22Rv1 (cell line): ENCODE results near the gene CTNNAL1.

Source experiments
- ZFX ChIP-seq: fragments of 450-650 bp; IDR thresholded peaks from 2 replicates; pipeline ENCODE4 v1.6.1; 2017; ENCODE audit warnings: antibody characterized with exemption, borderline replicate concordance
- TF ChIP-seq, protein P1 (sequence below): fragments of 450-650 bp; IDR thresholded peaks from 2 replicates; pipeline ENCODE4 v1.5.1; 2017; ENCODE audit warnings: mild to moderate bottlenecking

DNA sequence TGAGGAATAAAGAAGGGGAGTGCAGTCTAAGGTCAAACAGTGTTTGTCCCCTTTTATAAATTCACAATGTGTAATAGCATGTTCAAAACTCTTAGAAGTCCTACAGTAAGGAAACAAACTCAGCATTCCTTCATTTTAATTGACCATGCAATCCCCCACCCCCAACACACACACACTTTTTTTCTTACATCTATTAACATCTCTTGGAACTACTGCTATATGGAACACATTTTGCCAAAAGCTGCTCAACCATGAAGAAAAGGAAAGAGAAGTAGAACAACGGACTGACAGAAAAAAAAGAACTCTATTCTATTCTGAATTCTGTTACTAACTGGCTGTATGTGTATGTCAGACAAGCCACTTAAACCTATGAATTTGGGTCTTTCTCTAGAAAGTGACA, 2.8 kb upstream of the CTNNAL1 start:
- TF ChIP-seq, protein P1, sequence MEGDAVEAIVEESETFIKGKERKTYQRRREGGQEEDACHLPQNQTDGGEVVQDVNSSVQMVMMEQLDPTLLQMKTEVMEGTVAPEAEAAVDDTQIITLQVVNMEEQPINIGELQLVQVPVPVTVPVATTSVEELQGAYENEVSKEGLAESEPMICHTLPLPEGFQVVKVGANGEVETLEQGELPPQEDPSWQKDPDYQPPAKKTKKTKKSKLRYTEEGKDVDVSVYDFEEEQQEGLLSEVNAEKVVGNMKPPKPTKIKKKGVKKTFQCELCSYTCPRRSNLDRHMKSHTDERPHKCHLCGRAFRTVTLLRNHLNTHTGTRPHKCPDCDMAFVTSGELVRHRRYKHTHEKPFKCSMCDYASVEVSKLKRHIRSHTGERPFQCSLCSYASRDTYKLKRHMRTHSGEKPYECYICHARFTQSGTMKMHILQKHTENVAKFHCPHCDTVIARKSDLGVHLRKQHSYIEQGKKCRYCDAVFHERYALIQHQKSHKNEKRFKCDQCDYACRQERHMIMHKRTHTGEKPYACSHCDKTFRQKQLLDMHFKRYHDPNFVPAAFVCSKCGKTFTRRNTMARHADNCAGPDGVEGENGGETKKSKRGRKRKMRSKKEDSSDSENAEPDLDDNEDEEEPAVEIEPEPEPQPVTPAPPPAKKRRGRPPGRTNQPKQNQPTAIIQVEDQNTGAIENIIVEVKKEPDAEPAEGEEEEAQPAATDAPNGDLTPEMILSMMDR = no peak
- TF ChIP-seq ZFX = no peak
